GM12864 (cell line): Measurements from ENCODE around the gene KCTD21.
"Not testable (repeated sequence)": the region's sequence is repeated elsewhere in the genome, so short reads cannot be mapped to it uniquely, and the experiment has no call there.

ENCODE experiments used
- DNase-seq: peaks from one replicate; pipeline ENCODE4 v3.0.0-alpha.2; 2011; ENCODE audit warnings: low read depth
- H3K4me3 ChIP-seq: 2 replicates; pipeline ENCODE4 v1.5.1; 2011; ENCODE audit warnings: mild to moderate bottlenecking, low read depth, low read length, control low read depth
- TF ChIP-seq, protein P1 (sequence below): IDR thresholded peaks from 2 replicates; pipeline ENCODE4 v1.5.1; 2011; ENCODE audit warnings: low read depth, mild to moderate bottlenecking, moderate library complexity, low read length, control low read depth, inconsistent platforms; ENCODE audit errors: missing control alignments

Gene KCTD21

DNA sequence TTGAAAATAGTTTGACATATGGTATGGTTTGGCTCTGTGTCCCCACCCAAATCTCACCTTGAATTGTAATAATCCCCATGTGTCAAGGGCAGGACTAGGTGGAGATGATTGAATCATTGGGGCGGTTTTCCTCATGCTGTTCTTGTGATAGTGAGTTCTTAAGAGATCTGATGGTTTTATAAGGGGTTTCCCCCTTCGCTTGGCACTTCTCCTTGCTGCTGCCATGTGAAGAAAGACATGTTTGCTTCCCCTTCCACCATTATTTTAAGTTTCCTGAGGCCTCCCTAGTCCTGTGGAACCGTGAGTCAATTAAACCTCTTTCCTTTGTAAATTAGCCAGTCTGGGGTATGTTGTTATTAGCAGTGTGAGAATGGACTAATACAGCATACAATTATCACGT lies 7.7 kb downstream of the KCTD21 start:
- no peak for DNase-seq
- no peak overlapping the region for H3K4me3 ChIP-seq
- TF ChIP-seq, protein P1, sequence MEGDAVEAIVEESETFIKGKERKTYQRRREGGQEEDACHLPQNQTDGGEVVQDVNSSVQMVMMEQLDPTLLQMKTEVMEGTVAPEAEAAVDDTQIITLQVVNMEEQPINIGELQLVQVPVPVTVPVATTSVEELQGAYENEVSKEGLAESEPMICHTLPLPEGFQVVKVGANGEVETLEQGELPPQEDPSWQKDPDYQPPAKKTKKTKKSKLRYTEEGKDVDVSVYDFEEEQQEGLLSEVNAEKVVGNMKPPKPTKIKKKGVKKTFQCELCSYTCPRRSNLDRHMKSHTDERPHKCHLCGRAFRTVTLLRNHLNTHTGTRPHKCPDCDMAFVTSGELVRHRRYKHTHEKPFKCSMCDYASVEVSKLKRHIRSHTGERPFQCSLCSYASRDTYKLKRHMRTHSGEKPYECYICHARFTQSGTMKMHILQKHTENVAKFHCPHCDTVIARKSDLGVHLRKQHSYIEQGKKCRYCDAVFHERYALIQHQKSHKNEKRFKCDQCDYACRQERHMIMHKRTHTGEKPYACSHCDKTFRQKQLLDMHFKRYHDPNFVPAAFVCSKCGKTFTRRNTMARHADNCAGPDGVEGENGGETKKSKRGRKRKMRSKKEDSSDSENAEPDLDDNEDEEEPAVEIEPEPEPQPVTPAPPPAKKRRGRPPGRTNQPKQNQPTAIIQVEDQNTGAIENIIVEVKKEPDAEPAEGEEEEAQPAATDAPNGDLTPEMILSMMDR, result no peak

DNA sequence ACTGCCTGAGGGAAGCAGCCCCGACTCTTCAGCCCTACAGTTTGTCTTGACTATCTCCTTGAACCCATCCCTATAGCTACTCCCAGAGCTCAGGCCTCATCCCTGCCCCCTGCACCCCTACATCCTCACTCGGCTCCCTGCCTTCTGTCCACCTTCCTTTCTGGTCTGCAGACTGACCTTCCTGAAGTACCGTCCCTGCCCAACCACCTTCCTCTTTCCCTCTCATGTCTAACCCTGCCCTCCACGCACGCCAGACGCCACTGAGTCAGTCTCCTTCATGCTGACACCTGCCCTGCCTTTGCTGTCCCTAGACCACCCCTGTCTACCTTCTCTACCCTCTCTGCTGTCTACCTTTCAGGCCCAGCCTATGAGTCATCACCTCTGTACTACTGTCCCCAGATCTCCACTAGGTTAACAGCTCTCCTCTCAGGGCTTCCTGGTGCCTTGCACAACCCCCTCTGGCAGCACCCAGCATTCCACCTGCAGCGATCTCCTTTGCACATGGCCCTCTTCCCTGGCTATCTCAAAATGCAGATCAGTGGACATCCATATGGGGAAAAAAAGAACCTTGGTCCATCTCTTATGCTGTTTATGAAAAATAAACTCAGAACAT lies 8.9 kb downstream of the KCTD21 start:
- H3K4me3 ChIP-seq, result no peak overlapping the region

DNA sequence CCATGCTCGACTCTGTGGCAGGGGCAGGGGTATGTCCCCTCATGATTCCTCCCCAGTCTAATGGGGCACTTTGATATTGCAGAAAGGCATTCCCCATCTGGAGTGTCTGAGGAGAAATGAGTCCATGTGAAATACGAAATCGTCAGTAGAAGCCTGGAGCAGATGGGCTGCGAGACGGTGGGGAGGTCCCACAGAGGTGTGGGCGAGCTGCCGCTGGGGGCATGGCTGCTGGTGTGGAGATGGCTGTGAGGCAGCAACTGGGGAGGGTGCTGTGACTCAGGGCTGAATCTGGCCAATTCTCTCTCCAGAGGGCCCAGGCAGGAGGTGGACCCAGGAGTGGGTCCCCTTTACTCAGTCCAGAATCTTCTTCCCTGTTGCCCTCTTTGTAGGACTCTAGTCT lies 11.2 kb downstream of the KCTD21 start:
- TF ChIP-seq, protein P1, result no peak
- DNase-seq, result no peak
- H3K4me3 ChIP-seq, result no peak overlapping the region

More for the DNA sequence above, 8.9 kb downstream of the KCTD21 start:
- no peak for DNase-seq
- TF ChIP-seq, protein P1, result no peak

DNA sequence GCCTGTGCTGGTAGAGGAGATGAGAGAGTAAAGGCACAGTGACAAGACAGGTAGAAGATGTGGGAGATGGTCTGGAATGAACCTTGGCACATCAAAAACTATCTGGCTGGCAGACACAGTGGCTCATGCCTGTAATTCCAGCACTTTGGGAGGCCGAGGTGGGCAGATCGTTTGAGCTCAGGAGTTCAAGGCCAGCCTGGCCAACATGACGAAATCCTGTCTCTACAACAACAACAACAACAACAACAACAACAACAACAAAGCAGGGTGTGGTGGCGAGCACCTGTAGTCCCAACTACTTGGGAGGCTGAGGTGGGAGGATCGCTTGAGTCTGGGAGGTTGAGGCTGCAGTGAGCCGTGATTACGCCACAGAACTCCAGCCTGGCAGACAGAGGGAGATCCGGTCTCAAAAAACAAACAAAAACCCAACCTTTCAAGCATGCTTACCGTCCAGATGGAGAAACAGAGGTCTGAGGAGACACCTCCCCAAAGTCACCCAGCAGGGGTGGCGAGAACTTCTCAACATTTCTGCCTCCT lies 11.8 kb downstream of the KCTD21 start:
- no peak overlapping the region for H3K4me3 ChIP-seq
- DNase-seq, result no peak
- TF ChIP-seq, protein P1, result no peak

DNA sequence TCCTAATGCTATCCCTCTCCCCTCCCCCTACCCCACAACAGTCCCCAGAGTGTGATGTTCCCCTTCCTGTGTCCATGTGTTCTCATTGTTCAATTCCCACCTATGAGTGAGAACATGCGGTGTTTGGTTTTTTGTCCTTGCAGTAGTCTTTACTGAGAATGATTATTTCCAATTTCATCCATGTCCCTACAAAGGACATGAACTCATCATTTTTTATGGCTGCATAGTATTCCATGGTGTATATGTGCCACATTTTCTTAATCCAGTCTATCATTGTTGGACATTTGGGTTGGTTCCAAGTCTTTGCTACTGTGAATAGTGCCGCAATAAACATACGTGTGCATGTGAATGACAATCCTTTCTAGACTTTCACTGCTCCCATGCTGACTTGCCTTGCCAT lies 12.6 kb downstream of the KCTD21 start:
- not testable (repeated sequence) for H3K4me3 ChIP-seq, DNase-seq

DNA sequence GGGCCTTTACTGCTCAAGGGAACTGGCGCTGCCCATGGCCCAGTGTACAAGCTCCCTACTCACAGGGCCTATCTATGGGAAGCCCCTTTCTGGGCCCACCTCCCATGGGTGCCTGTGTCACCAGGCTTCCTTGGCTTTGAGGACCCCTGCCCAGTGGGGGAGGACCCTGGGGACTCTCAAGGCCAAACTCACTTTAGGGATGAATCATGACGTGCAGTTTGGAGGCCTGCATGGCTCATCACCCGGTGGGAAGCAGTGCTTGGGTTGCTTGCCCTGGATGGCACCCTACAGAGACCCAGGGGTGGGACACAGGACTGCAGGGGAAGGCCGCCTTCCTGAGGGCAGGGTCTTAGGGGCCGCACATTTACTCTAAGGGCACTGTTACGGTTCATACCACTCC lies 16.5 kb downstream of the KCTD21 start:
- TF ChIP-seq, protein P1, result no peak
- H3K4me3 ChIP-seq, result no peak overlapping the region
- no peak for DNase-seq

DNA sequence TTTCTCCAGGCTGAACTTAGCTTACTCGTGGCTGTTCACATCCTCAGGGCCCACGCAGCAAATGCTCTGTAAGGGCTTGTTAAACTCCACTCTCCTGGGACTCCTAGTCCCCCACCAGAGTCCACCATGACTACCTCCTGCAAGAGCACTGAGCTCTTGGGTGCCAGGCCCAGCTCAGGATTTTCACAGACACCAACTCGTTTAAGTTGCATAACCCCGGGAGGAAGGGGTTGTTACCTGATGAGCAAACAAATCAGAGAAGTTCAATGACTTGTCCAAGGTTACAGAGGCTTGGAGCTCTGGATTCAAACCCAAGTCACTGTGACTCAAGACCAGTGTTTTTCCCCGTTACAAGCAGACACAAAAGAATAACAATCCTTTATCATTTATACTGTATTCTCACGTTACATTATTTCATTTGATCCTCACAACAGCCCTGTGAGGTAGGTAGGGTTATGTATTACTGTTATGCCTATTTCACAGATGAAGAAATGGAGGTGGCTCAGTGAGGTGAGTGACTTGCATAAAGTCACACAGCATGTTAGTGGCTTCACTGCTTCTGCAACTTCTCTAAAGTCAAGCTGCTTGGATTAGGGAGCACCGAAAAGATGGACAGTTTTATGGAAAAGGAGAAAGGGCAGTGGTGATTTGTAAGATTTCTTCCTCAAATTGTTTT lies 17.4 kb downstream of the KCTD21 start:
- TF ChIP-seq, protein P1, result no peak
- H3K4me3 ChIP-seq, result no peak overlapping the region
- DNase-seq, result no peak
